Sigmoid colon (tissue), 7 donors: Measurements from ENCODE around the gene CARD10. TPM values are rescaled to one million over a fixed set of nuclear protein-coding genes. Genes with fewer than 3 reads are reported as not detected.

Source experiments
- DNase-seq: peaks from one replicate; pipeline ENCODE4 v3.0.0-alpha.2; 2019
- H3K27ac ChIP-seq, 4 donors: fragments of 200-600 bp; sonication (generic); one replicate each; pipeline ENCODE4 v1.5.1; 2016 to 2019; ENCODE audit warnings: mild to moderate bottlenecking in 1 of 4
- H3K27me3 ChIP-seq, 3 donors: fragments of 200-600 bp; sonication (generic); one replicate each; pipeline ENCODE4 v1.5.1; 2019; ENCODE audit warnings: mild to moderate bottlenecking in 1 of 3
- H3K36me3 ChIP-seq, 4 donors: fragments of 200-600 bp; sonication (generic); one replicate each; pipeline ENCODE4 v1.5.1; 2016 to 2019
- H3K4me1 ChIP-seq, 4 donors: fragments of 200-600 bp; sonication (generic); one replicate each; pipeline ENCODE4 v1.5.1; 2017 to 2019
- H3K4me3 ChIP-seq, 4 donors: fragments of 200-600 bp; sonication (generic); one replicate each; pipeline ENCODE4 v1.5.1; 2017 to 2019; ENCODE audit warnings: mild to moderate bottlenecking in 2 of 4, moderate library complexity in 1 of 4
- H3K9me3 ChIP-seq, 4 donors: fragments of 200-600 bp in 3 of 4; sonication (generic) in 3 of 4; one replicate each; pipeline versions ENCODE4 v1.5.1 to v1.6.1; 2013 to 2019
- CTCF ChIP-seq, 4 experiments: fragments of 450-650 bp in 3 of 4; fragments of 200-600 bp in 1 of 4; IDR thresholded peaks; one replicate each; pipeline ENCODE4 v1.5.1; 2016 to 2019; ENCODE audit warnings: antibody characterized with exemption in 4 of 4, mild to moderate bottlenecking in 3 of 4, moderate library complexity in 2 of 4
- EP300 ChIP-seq, 4 donors: sonication (generic); formaldehyde crosslinking; IDR thresholded peaks; one replicate each; pipeline ENCODE4 v1.6.1; 2017; ENCODE audit warnings: antibody characterized with exemption in 4 of 4
- POLR2A ChIP-seq, 2 donors: fragments of 450-650 bp; IDR thresholded peaks; one replicate each; pipeline ENCODE4 v1.6.1; 2016; ENCODE audit warnings: antibody characterized with exemption in 2 of 2, mild to moderate bottlenecking in 2 of 2, moderate library complexity in 2 of 2
- POLR2AphosphoS5 ChIP-seq, 4 donors: sonication (generic); formaldehyde crosslinking; IDR thresholded peaks; one replicate each; pipeline ENCODE4 v1.6.1; 2017; ENCODE audit warnings: antibody characterized with exemption in 4 of 4
- WGBS, 2 donors: extraction: QIAGEN DNeasy Blood & Tissue Kit; methylation state at CpG; one replicate each; pipeline ENCODE4 v1.1.7; 2013; 5-methylcytosine and 5-hydroxymethylcytosine counted together
- intact Hi-C: fragments of 100-400 bp; cut with DNase I; formaldehyde crosslinking; loops from one replicate; pipeline ENCODE4 v1.15.1; 2023
- polyA plus RNA-seq, 3 donors: library from polyadenylated mRNA; stranded (reverse); fragments of 200-250 nt; gene quantifications; one replicate each; pipeline ENCODE4 v1.2.3, GENCODE V29; 2013
- total RNA-seq, 4 donors: library from RNA; depleted of rRNA; stranded (reverse); fragments of >200 nt; gene quantifications; one replicate each; pipeline ENCODE4 v1.1.0, GENCODE V29; 2016
- donor health status: healthy with polysubstance abuse.
- donor health status: Bipolar disorder and iron deficiency.
- donor health status: healthy.

Gene CARD10
- total and polyA plus RNA-seq, 7 donors: 2.8 to 41.0 (median 8.6) TPM

- Histone ChIP-seq H3K9me3 (no peaks in the 10 kb centered on the region), H3K27ac (no peak overlapping the region), H3K36me3 (no peaks in the 10 kb centered on the region), H3K4me1 (peaks cover 0 to 20% (median 14%) of the 10 kb centered on the region in 4 donors), H3K4me3 (no peak overlapping the region), H3K27me3 (peaks cover 11 to 47% (median 28%) of the 10 kb centered on the region in 3 donors)
- DNase-seq: no peak
- intact Hi-C loops: no loop called here
- TF ChIP-seq CTCF (IDR thresholded peaks at IDR 0.05): no peak
- no peak for TF ChIP-seq POLR2AphosphoS5 (IDR thresholded peaks at IDR 0.05)
- TF ChIP-seq POLR2A (IDR thresholded peaks at IDR 0.05): no peak
- no peak for TF ChIP-seq EP300 (IDR thresholded peaks at IDR 0.05)
- 21 to 59% methylated on average over 14 of the region's 14 CpGs for WGBS, 2 donors
These were observed 2.1 kb upstream of the CARD10 start for GRCh38 chr22:37521236-37521739.

- no peak for DNase-seq
- H3K4me3 ChIP-seq: no peak overlapping the region
- peaks cover 0 to 20% (median 14%) of the 10 kb centered on the region in 4 donors for H3K4me1 ChIP-seq
- H3K9me3 ChIP-seq: no peaks in the 10 kb centered on the region
- no peak overlapping the region for H3K27ac ChIP-seq
- TF ChIP-seq POLR2AphosphoS5 (IDR thresholded peaks at IDR 0.05) (no peak), POLR2A (IDR thresholded peaks at IDR 0.05) (no peak), CTCF (IDR thresholded peaks at IDR 0.05) (no peak), EP300 (IDR thresholded peaks at IDR 0.05) (no peak)
- H3K27me3 ChIP-seq: peaks cover 11 to 47% (median 28%) of the 10 kb centered on the region in 3 donors
- no peaks in the 10 kb centered on the region for H3K36me3 ChIP-seq
- intact Hi-C loops: no loop called here
- WGBS, 2 donors: 35 to 66% methylated on average over 10 of the region's 10 CpGs
These were observed 1.6 kb upstream of the CARD10 start for GRCh38 chr22:37520776-37521191.

- H3K4me1 ChIP-seq: peaks cover 0 to 14% (median 11%) of the 10 kb centered on the region in 4 donors
- 4 to 15% methylated on average over 63 of the region's 63 CpGs for WGBS, 2 donors
- DNase-seq: no peak
- peaks cover 11 to 47% (median 28%) of the 10 kb centered on the region in 3 donors for H3K27me3 ChIP-seq
- peak overlapping the region; percentile 36 to 51 (median 48) for H3K4me3 ChIP-seq
- no peaks in the 10 kb centered on the region for H3K36me3 ChIP-seq
- intact Hi-C loops: no loop called here
- TF ChIP-seq POLR2AphosphoS5 (IDR thresholded peaks at IDR 0.05) (no peak), EP300 (IDR thresholded peaks at IDR 0.05) (no peak), CTCF (IDR thresholded peaks at IDR 0.05) (no peak), POLR2A (IDR thresholded peaks at IDR 0.05) (no peak)
- H3K9me3 ChIP-seq: no peaks in the 10 kb centered on the region
- H3K27ac ChIP-seq: peak overlapping the region; percentile 17 to 66 (median 58)
These were observed 527 bp downstream of the CARD10 start for GRCh38 chr22:37518509-37519267.

- TF ChIP-seq CTCF (IDR thresholded peaks at IDR 0.05): no peak
- TF ChIP-seq POLR2A (IDR thresholded peaks at IDR 0.05): no peak
- Histone ChIP-seq H3K27me3 (peaks cover 11 to 47% (median 28%) of the 10 kb centered on the region in 3 donors), H3K4me3 (peak overlapping the region in 3 of 4 donors; percentile 47 to 51 (median 49)), H3K9me3 (no peaks in the 10 kb centered on the region), H3K27ac (peak overlapping the region; percentile 17 to 66 (median 58)), H3K36me3 (no peaks in the 10 kb centered on the region), H3K4me1 (peaks cover 0 to 15% (median 11%) of the 10 kb centered on the region in 4 donors)
- WGBS, 2 donors: 86 to 92% methylated on average over 15 of the region's 15 CpGs
- DNase-seq: no peak
- intact Hi-C loops: no loop called here
These were observed 1.3 kb downstream of the CARD10 start for GRCh38 chr22:37517826-37518450.
